Measurements from ENCODE around the gene PIGR.

GRCh38 chr1:206986885-206987284 lies 40.6 kb upstream of the PIGR start:
- TF ChIP-seq GATA2 (IDR thresholded peaks at IDR 0.05; ENCODE audit: low read depth, low read length) (no peak), GATA3 (IDR thresholded peaks at IDR 0.05; ENCODE audit: low read depth, low read length) (no peak)
